ENCODE measurements around the gene RPS15. TPM values are rescaled to one million over a fixed set of nuclear protein-coding genes. Genes with fewer than 3 reads are reported as not detected.

The RPS15 gene
- total and polyA plus RNA-seq, 2 donors from 2014 or later: 893 to 1,823 TPM

GRCh38 chr19:1471515-1472160, 33.4 kb downstream of the RPS15 start:
- intact Hi-C loops (cut with DNase I): no loop called here
- Histone ChIP-seq H3K4me3 (ENCODE audit: low read length in 3 of 3) (no peak overlapping the region), H3K4me1 (ENCODE audit: control insufficient read depth in 2 of 3, insufficient read depth in 2 of 3, low read depth in 1 of 3, low read length in 3 of 3) (peaks cover 0 to 29% (median 4%) of the 10 kb centered on the region in 3 donors), H3K27me3 (ENCODE audit: control insufficient read depth, insufficient read depth, low read length) (peaks cover 19% of the 10 kb centered on the region), H3K9me3 (ENCODE audit: control insufficient read depth in 2 of 3, insufficient read depth in 1 of 3, low read length in 3 of 3) (no peaks in the 10 kb centered on the region), H3K27ac (ENCODE audit: low read depth in 2 of 2, low read length in 2 of 2) (no peak overlapping the region), H3K36me3 (ENCODE audit: control insufficient read depth in 2 of 3, insufficient read depth in 3 of 3, low read length in 3 of 3) (no peaks in the 10 kb centered on the region), H3K9ac (ENCODE audit: low read length in 3 of 3) (no peak overlapping the region)
- FAIRE-seq (no peak), DNase-seq (peak in 2 of 5 donors; percentile 61 to 72)
- TF ChIP-seq, protein P1, sequence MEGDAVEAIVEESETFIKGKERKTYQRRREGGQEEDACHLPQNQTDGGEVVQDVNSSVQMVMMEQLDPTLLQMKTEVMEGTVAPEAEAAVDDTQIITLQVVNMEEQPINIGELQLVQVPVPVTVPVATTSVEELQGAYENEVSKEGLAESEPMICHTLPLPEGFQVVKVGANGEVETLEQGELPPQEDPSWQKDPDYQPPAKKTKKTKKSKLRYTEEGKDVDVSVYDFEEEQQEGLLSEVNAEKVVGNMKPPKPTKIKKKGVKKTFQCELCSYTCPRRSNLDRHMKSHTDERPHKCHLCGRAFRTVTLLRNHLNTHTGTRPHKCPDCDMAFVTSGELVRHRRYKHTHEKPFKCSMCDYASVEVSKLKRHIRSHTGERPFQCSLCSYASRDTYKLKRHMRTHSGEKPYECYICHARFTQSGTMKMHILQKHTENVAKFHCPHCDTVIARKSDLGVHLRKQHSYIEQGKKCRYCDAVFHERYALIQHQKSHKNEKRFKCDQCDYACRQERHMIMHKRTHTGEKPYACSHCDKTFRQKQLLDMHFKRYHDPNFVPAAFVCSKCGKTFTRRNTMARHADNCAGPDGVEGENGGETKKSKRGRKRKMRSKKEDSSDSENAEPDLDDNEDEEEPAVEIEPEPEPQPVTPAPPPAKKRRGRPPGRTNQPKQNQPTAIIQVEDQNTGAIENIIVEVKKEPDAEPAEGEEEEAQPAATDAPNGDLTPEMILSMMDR (IDR thresholded peaks at IDR 0.05; ENCODE audit: borderline replicate concordance, extremely low read depth, insufficient read depth): no peak

GRCh38 chr19:1472231-1473084, 34.3 kb downstream of the RPS15 start:
- H3K27ac ChIP-seq (ENCODE audit: low read depth in 2 of 2, low read length in 2 of 2): no peak overlapping the region
- DNase-seq: peak in 2 of 5 donors; percentile 51 to 73
- intact Hi-C loops (cut with DNase I): no loop called here
- no peaks in the 10 kb centered on the region for H3K9me3 ChIP-seq (ENCODE audit: control insufficient read depth in 2 of 3, insufficient read depth in 1 of 3, low read length in 3 of 3)
- H3K36me3 ChIP-seq (ENCODE audit: control insufficient read depth in 2 of 3, insufficient read depth in 3 of 3, low read length in 3 of 3): peaks cover 0 to 3% (median 0%) of the 10 kb centered on the region in 3 donors
- TF ChIP-seq, protein P1 (IDR thresholded peaks at IDR 0.05; ENCODE audit: borderline replicate concordance, extremely low read depth, insufficient read depth): no peak
- H3K4me1 ChIP-seq (ENCODE audit: control insufficient read depth in 2 of 3, insufficient read depth in 2 of 3, low read depth in 1 of 3, low read length in 3 of 3): peaks cover 0 to 29% (median 4%) of the 10 kb centered on the region in 3 donors
- H3K9ac ChIP-seq (ENCODE audit: low read length in 3 of 3): no peak overlapping the region
- peaks cover 16% of the 10 kb centered on the region for H3K27me3 ChIP-seq (ENCODE audit: control insufficient read depth, insufficient read depth, low read length)
- H3K4me3 ChIP-seq (ENCODE audit: low read length in 3 of 3): no peak overlapping the region
- FAIRE-seq: no peak

DNA sequence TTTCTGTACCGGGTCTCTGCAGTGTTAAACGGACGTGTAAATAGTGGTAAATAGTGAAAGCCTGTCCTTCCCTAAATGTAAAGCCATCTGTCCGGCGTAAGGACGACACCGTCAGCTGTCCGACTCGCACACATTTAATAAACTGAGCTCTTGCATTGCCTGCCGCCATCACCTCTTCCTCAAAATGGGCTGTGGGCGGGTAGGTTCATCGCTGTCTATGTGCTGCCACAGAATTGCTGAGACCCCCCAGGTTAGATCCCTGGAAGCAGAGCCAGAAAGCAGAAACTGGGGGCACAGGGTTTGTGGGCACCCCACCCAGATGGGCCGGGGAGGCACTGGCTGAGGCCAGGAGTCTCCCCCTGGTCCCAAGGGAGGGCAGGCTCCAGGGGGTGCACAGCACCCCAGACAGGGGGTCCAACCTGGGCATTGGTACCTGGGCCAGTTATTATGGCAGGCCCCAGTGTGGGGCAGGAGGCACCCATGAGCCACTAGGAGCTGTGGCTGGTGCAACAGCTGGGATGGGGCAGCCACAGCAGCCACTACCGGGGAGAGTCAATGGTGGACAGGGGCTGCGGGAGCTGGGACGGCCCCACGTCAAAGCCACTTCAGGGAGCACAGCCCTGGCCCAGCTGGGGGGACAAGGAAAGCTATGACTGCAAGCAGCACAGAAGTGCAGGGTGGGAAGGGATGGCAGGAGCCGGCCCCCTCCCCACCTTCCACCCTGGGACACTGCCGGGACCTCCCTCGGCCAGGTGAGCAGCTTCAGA, 35.1 kb downstream of the RPS15 start:
- no peaks in the 10 kb centered on the region for H3K9me3 ChIP-seq (ENCODE audit: control insufficient read depth in 2 of 3, insufficient read depth in 1 of 3, low read length in 3 of 3)
- H3K9ac ChIP-seq (ENCODE audit: low read length in 3 of 3): no peak overlapping the region
- peaks cover 0 to 25% (median 4%) of the 10 kb centered on the region in 3 donors for H3K4me1 ChIP-seq (ENCODE audit: control insufficient read depth in 2 of 3, insufficient read depth in 2 of 3, low read depth in 1 of 3, low read length in 3 of 3)
- peaks cover 0 to 5% (median 0%) of the 10 kb centered on the region in 3 donors for H3K36me3 ChIP-seq (ENCODE audit: control insufficient read depth in 2 of 3, insufficient read depth in 3 of 3, low read length in 3 of 3)
- TF ChIP-seq, protein P1 (IDR thresholded peaks at IDR 0.05; ENCODE audit: borderline replicate concordance, extremely low read depth, insufficient read depth): no peak
- H3K27me3 ChIP-seq (ENCODE audit: control insufficient read depth, insufficient read depth, low read length): peaks cover 15% of the 10 kb centered on the region
- H3K27ac ChIP-seq (ENCODE audit: low read depth in 2 of 2, low read length in 2 of 2): no peak overlapping the region
- FAIRE-seq: no peak
- intact Hi-C loops (cut with DNase I): no loop called here
- peak in 1 of 5 donors; percentile 66 for DNase-seq
- H3K4me3 ChIP-seq (ENCODE audit: low read length in 3 of 3): no peak overlapping the region
